CD4-positive, alpha-beta T cell treated with Interleukin-21 for 1 hour (primary cell): Measurements from ENCODE around the gene NID1.

Source experiments
- DNase-seq: peaks from one replicate; pipeline ENCODE4 v3.0.0-alpha.2; 2020

Gene NID1

GRCh38 chr1:235952950-235953615 lies 111.8 kb downstream of the NID1 start:
- no peak for DNase-seq

DNA sequence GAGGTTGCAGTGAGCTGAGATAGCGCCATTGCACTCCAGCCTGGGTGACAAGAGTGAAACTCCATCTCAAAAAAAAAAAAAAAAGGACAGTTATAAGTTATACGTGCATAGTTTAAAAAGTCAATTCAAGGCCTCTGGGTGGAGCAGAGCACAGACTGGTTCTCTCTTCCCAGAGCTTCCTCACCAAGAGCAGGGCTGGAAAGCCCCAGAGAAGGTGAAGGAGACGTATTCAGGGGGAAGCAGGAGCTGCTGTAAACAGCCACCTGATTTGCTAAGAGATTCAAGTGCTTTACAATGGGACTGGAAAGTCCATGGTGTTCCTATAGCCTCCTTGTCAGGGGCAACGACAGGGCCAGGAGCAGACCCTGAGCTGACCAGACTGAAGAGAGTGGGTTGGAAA lies 113.2 kb downstream of the NID1 start:
- no peak for DNase-seq

- no peak for DNase-seq
These were observed 114.6 kb downstream of the NID1 start for GRCh38 chr1:235950318-235950717.

GRCh38 chr1:235948774-235949427 lies 116.0 kb downstream of the NID1 start:
- DNase-seq: no peak

GRCh38 chr1:235947989-235948388 lies 116.9 kb downstream of the NID1 start:
- no peak for DNase-seq

DNA sequence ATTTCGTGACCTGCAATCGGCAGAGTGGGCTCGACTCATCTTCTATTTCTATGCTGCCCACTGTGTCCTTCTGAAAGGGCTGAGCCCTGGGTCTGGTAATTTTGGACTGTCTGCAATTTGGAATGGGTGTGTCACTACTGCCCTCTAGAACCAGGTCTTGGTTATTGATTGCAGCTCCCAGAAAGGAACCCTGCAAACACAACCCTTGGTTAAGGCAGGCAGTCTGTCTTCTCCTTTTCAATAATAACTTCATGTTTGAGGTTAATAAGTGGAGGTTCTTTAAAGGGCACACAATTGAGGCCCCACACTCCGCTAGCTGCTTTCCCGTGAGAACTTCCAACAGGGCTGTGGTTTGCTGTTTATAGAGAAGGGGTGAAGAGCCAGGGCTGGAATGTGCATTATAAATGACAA lies 118.3 kb downstream of the NID1 start:
- DNase-seq: peak; percentile 30

DNA sequence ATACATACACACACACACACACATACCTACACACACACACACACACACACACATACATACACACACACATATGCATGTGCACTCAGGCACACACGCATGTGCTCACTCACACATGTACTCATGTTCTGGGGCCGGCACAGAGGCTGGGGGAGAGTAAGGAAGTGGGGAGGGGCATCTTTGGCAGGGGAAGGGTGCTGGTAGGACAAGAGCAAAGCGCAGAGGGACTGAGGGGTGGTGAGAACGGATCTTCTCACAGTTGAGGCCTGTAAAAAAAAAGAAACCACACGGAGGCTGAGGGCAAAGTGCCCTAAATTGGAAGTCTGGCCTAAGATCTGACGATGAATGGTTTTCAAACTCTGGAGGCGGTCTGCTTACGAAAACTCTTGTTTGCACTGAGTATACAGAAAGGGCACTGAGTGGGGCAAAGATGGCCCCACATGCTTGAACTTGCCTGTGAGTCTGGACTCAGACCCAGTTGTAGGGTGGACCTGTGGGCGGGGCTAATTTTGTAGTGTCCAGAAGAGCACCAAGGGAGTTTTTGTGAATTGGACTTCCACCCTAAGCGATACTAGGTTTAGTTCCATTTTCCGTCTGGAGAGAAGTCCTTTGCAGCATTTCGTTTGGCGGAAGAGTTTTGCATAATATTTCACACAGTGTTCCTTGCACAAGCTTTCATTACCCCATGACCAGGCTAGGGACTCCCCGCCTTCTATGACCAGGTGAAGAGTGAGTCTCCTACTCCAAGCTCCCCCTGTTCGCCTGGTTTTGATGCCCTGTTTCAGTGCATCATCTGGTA lies 118.9 kb downstream of the NID1 start:
- peak; percentile 29 for DNase-seq

- DNase-seq: no peak
These were observed 121.2 kb downstream of the NID1 start for GRCh38 chr1:235943581-235944114.

- no peak for DNase-seq
These were observed 121.8 kb downstream of the NID1 start for GRCh38 chr1:235942979-235943575.

DNA sequence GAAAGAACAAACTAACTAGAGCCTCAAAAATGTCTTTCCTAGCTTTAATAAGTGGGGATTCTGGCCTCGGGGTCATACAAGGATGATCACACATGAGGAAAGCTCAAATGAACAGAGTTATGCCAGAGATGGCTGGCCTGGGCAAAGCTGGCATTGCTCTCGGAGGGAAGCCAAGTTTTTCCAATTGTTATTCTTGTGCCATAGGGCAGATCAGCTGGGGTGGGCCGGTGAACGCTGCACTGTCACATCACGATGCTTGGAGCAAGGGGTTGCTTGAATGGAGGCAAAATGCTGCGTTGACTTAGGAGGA lies 122.3 kb downstream of the NID1 start:
- DNase-seq: no peak

GRCh38 chr1:235941876-235942624 lies 122.8 kb downstream of the NID1 start:
- DNase-seq: no peak

DNA sequence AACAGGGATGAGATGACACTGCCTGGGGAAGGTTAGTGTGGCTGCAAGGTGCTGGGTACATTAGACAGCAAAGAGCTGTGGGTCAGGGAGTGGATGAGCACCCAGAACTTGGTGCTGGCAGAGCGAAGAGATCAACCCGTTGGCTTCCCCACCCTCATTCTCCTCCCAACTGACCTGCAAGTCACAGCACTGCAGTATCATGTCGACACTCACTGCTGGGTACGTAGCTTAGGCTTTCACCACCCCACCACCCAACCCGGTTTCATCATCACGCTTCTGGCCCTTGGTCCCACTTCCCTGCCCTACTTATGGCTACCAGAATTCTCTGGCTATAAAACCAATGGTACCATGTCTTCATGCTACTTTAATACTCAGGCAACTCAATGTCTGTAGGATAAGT lies 124.6 kb downstream of the NID1 start:
- DNase-seq: no peak

- DNase-seq: no peak
These were observed 125.5 kb downstream of the NID1 start for GRCh38 chr1:235939480-235939775.

GRCh38 chr1:235938709-235939479 lies 126.0 kb downstream of the NID1 start:
- peak; percentile 16 for DNase-seq

GRCh38 chr1:235937123-235937522 lies 127.8 kb downstream of the NID1 start:
- no peak for DNase-seq

DNA sequence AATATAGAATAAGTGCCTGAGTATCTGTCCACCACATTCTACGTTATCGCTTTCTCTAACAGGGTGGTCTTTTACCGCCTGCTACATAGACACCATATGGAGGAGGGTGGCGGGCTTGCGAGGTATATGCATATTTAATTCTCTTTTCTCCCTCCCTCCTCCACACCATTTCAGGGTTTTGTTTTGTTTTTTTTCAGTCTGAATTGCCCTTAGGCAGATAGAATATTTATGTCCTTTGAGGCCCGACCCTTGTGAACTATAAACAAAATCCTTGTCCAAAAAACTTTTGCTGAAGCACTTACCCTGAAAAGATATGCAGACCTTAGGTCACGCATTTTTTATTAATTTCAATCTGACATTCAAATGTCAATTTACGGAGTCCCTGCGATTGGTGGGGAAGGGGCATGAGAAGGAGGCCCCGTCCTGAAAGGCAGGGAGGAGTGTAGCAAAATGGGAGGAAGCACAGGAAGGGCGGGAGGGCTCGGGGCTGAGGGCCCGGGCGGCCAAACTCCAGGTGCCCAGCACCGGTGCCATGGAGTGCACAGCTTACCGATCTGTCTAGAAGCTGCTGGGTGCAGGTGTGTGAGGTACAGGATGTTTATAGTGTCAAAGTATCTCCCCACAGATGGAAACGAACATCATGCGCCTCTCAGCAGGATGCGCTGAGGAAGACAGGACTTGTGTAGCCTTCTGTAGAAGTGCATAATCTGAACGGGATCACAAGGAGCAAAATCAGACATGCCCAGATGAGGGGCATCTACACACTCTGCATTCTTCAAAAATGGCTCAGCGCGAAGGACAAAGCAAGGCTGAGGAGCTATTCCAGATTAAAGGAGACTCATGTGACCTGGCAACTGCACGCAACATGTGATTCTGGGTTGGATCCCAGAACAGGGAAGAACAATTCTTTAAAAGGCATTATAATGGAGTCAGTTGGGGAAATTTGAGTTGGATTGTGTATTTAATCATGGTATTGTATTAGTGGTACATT lies 129.4 kb downstream of the NID1 start:
- DNase-seq: no peak

DNA sequence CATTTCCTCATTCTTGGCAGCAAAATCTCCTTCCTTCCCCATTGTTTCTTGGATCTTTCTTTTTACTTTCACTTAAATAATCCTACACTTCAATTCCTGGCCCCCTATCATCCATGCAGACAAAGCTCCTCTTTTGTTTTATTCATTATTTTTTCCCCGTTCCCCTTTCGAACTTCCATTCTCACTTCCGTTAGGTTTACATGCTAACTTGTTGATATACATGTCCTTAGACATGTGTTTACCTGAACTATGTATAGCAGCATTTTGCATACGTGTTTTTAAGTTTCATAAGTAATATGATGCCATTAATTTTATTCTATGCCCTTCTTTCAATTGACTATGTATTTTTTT lies 131.1 kb downstream of the NID1 start:
- no peak for DNase-seq

DNA sequence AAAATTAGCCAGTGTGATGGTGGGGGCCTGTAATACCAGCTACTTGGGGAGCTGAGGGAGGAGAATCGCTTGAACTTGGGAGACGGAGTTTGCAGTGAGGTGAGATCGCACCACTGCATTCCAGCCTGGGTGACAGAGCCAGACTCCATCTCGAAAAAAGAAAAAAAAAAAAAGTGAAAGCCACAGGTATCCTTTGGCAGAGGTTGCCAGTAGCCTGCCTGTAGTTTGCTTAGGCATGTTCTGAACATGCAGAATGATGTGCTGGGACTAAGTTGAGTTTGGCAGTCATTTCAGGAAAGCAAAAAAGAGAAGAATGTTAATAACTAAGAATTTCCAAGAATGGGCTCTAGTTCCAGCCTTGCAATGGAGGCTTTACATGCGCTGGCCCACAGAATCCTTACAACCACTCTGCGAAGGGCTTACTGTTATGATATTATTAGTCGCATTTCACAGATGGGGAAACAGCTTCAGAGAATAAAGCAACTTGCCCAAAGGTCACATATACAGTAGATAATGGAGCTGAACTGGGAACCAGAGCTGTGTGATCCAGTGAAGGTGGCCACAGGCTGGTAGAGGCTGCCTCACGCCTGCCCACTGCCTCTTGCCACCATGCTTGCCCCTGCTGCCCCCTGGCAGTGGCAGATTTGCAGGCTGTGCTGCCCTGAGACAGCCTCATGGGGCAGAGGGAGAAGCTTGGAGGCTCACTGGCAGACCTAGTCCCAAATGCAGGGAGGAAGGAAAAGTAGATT lies 131.7 kb downstream of the NID1 start:
- DNase-seq: no peak

DNA sequence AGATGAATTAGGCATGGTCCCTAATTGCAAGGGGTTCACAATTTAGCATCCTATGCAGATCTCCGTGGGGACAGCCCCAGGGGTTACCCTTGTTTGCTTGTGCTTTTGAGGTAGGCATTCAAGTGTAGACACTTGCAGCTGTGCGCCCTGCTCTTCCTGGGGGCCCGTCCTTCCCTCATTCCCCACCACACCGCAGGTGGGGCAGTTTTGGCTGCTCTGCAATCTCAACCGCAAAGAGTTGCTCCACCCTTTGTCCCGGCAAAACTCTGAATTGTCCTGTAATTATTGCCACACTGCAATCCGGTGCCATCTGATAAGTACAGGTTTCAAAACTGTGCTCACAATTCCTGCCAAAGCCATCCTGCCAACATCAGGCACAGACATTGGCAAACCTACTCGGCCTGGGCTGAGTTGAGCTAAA lies 132.8 kb downstream of the NID1 start:
- DNase-seq: no peak

GRCh38 chr1:235931171-235931738 lies 133.6 kb downstream of the NID1 start:
- DNase-seq: no peak
